NCI-H2107 treated with DMSO at 0.1 percent for 48 hours (cell line): Measurements from ENCODE around the gene ANKRD66.

Experiments
- DNase-seq: peaks from one replicate; lab custom pipeline; 2025; ENCODE audit not compliant: unreplicated experiment; lab: John Stamatoyannopoulos, UW

Gene ANKRD66

DNA sequence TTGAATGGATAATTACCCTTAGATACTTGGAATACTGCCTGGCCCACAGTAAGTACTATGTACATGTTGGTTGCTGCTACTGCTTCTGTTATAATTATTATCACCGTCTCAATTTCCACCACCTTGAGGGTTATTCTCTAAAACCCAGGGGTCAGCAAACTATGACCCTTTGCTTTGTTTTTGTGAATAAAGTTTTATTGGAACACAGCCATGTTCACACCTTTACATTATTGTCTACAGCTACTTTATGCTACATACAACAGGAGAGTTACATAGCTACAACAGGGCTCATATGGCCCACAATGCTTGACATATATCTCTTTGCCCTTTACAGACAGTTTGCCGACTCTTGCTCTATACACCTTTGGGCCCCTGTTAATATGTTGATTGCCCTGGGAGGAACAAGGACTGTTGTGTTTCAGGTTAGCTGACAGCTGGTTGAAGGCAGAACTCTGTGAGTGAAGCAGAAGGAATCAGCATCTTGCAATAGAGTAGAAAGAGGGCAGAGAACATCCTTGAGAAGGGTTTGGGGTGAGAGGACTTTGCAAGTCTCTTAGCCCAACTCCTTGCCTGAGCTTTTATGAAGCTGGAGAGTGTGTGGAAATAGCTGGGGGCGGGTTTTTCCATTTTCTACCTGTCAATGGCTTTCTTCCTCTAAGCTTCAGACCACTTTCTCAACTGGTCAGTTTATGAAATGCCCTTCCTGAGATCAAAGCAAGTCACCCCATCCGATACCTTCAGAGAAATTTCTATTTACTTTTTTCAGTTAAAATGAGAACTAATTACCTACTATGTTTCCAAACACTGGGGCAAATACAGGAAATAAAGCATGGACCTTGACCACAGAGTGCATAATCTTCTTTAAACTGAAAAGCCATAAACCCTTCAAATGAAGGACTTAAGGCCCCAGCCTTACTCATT lies 43.0 kb downstream of the ANKRD66 start:
- no peak for DNase-seq

DNA sequence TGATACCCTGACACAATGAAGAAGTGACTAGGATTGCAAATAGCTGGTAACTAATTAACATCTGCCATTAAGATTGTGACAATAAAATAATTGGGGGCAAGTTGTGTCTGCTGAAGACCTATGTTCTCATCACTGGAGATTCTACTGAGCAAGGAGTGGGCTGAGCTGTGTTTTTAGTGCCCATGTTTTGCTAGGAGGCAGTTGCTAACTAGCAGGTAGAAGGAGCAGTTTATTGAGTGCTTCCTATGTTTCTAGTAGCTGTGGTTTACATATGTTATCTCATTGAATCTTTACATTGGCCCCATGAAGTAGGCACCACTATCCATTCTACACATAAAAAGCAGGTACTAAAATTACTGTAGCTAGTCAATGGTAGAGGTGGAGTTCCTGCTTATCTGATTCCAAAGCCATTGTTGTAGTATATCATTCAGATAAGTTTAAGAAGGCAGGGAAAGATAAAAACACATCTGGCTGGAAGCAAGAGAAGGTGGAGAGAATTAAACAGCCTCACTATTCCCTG lies 43.7 kb downstream of the ANKRD66 start:
- DNase-seq: no peak

DNA sequence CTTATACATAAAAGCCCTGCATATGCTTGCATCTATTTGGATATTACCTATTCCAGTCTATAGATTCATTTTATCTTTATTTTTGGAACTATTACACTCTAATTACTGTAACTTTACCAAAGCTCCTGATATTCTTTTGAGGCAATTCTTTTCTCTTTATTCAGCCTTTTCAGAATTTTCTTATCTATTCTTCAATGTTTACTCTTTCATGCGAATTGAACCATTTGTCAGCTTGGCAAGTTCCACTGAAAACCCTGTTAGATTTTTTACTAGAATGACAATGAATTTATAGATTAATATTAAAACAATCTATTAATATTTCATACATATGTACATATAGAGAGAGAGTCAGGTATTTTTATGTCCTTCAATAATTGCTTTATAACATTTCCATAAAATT lies 45.9 kb downstream of the ANKRD66 start:
- DNase-seq: no peak

DNA sequence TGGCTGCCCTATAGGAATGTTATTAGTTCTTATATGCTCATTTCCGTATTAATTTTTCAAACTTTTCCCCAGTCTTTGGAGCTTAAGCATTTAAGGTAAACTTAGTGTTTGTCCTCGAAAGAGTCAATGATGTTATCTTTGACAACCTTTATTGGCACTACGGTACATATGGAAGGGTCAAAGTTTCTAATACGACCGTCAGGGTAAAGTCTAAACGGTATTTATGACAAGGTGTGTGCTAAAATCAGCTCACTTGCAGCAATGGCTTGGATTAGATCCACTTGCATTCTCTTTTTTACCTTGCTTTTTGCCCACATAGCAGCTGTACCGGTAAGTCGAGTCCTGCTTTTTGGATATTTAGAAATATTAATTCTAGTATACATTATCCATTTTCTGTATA lies 46.4 kb downstream of the ANKRD66 start, which contains the start of gene MEP1A:
MEP1A (plus strand) TSS at position 252 of the 400 bp plus-strand sequence; CDS start at position 262, 10 bp downstream.
- no peak for DNase-seq

DNA sequence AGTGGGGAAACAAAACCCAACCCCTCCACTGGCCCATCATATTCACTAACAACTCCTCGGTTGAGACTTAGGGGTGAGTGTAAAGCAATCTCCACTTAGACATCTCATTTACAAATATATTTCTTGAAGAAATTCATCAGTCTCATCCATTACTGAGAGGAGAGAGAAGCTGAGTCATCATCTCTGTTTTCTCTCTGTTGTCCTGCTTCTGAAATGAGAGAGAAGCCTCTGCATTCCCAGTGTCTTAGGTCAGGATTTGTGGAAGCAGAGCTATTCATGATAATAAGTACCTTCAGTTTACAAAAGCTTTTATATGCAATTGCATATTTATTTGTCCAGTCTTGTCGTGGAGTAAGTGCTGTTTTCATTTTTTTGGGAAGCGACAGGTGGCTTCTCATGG lies 47.3 kb downstream of the ANKRD66 start:
- no peak for DNase-seq

DNA sequence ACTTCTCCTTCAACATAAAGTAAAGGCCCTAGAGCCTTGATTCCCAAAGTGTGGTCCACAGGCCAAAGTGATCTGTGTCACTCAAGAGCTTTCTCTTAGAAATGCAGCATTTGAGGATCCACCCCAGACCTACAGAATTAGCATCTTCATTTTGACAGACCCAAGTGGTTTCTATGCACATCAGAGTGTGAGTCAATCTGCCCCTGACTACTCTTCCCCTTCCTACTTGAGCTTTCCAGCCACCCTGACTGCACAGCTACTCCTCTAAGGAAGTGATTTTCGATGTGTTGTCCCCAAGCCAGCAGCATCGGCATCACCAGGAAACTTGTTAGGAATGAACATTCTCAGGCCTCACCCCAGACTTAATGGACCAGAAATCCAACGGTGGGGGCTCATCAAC lies 49.1 kb downstream of the ANKRD66 start:
- no peak for DNase-seq

DNA sequence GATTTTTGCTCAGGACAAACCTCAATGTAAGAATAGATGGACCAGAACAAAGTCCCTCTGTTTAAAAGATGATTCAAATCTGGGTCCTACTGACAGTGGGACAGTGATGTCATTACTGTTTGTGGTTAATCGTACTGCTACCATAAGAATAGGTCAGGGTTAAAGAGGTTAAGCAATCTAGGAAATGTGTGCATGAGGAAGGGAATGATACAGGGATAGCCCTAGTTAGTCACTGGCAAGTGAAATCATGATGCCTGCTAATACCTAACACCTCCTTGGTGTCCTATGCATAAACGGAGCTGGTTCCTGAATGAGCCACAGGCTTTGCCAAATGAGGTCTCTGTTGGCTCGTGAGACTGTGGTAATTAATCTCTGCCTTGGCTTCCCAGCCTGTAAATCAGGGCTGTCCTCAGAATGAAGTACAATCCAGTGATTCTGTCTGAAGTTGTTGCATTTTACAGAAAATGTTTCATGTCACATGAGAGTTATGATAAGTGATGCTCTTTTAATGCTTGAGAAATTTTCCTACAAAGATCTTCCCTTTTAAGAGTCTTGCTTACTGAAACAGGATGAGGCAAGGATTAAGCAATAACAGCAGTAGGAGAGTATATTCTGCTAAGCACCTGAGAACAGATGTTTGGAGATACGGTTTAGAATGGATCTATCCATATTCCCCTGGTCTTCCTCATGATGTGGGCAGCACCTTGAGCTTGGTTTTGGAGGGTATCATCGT lies 50.3 kb downstream of the ANKRD66 start:
- DNase-seq: no peak

DNA sequence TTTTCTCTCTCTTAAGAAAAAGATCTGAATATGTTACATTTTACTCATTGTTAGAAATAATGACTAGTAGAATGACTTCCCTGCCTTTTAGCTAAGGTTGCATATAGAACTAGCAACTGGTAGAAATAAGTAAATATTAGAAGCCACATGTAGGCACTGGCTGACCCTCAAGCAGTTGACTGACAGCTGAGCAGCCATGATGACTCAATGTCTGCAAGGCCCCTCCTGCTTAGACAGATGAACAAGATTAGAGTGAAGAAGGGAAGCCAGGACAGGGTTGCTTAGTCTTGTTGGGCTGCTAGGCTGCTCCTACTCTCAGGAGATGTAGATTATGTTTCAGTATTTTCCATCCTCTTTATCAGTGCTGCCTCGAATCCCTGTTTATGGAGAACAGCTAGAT lies 52.9 kb downstream of the ANKRD66 start:
- no peak for DNase-seq

DNA sequence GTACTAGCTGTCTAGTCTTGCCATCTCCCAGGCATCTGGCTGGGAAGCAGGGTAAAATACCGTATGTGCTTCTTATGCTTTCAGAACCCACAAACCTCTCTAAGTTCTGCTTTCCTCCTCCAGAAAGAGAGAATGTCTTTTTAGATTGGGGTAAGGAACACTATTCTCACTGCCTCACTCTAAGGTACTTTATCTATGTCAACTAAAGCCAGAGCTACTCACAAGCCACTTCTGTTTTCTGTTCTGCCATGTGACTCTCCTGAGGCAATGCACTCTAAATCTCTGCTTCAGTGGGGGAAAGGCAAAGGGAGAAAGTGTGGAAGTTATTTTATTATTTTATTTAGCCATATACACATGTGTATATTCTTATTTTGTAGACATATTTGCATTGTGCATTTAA lies 62.1 kb downstream of the ANKRD66 start:
- no peak for DNase-seq
